IPS-15b (cell line): Measurements from ENCODE around the gene IGFALS.

Source experiments
- H3K27me3 ChIP-seq: one replicate; pipeline ENCODE4 v1.6.1; 2013; ENCODE audit warnings: low read length; ENCODE audit not compliant: control insufficient read depth, insufficient read depth
- H3K36me3 ChIP-seq: one replicate; pipeline ENCODE4 v1.6.1; 2013; ENCODE audit warnings: low read length; ENCODE audit not compliant: control insufficient read depth, insufficient read depth
- H3K4me1 ChIP-seq: one replicate; pipeline ENCODE4 v1.6.1; 2013; ENCODE audit warnings: mild to moderate bottlenecking, low read length; ENCODE audit not compliant: control insufficient read depth, insufficient read depth
- H3K4me3 ChIP-seq: one replicate; pipeline ENCODE4 v1.5.1; 2013; ENCODE audit warnings: low read depth, low read length
- H3K9ac ChIP-seq: one replicate; pipeline ENCODE4 v1.6.1; 2013; ENCODE audit warnings: low read depth, mild to moderate bottlenecking, low read length
- H3K9me3 ChIP-seq: one replicate; pipeline ENCODE4 v1.6.1; 2013; ENCODE audit warnings: mild to moderate bottlenecking, low read length; ENCODE audit not compliant: control insufficient read depth, insufficient read depth

The IGFALS gene

GRCh38 chr16:1786242-1787055 lies 7.1 kb downstream of the IGFALS start:
- Histone ChIP-seq H3K9me3 (no peaks in the 10 kb centered on the region), H3K4me1 (no peaks in the 10 kb centered on the region), H3K36me3 (peaks cover 44% of the 10 kb centered on the region), H3K9ac (no peak overlapping the region), H3K27me3 (no peaks in the 10 kb centered on the region), H3K4me3 (no peak overlapping the region)

- Histone ChIP-seq H3K9me3 (no peaks in the 10 kb centered on the region), H3K4me1 (no peaks in the 10 kb centered on the region), H3K9ac (no peak overlapping the region), H3K36me3 (peaks cover 38% of the 10 kb centered on the region), H3K27me3 (no peaks in the 10 kb centered on the region), H3K4me3 (no peak overlapping the region)
Measured at GRCh38 chr16:1785846-1786170, 7.7 kb downstream of the IGFALS start.

GRCh38 chr16:1784977-1785845 lies 8.3 kb downstream of the IGFALS start:
- Histone ChIP-seq H3K4me3 (no peak overlapping the region), H3K4me1 (no peaks in the 10 kb centered on the region), H3K36me3 (peaks cover 39% of the 10 kb centered on the region), H3K27me3 (no peaks in the 10 kb centered on the region), H3K9ac (no peak overlapping the region), H3K9me3 (no peaks in the 10 kb centered on the region)

- peak within 1 kb of the TSS; percentile 90 for H3K4me3 ChIP-seq
Measured at GRCh38 chr16:1782408-1783264, 10.9 kb downstream of the IGFALS start, which contains the start of the genes NUBP2 and SPSB3. Gene NUBP2, plus strand, starts transcription at chr16:1782960. Its CDS starts 61 bp downstream, at chr16:1783021. Gene SPSB3, minus strand, starts transcription at chr16:1782571. Its CDS starts 1,088 bp downstream, at chr16:1781483.

GRCh38 chr16:1781758-1782407 lies 11.6 kb downstream of the IGFALS start:
- H3K9ac ChIP-seq, result peak overlapping the region; percentile 54
- no peaks in the 10 kb centered on the region for H3K4me1 ChIP-seq

More at GRCh38 chr16:1782408-1783264, 10.9 kb downstream of the IGFALS start, which contains the start of the genes NUBP2 and SPSB3:
- Histone ChIP-seq H3K27me3 (no peaks in the 10 kb centered on the region), H3K36me3 (peaks cover 31% of the 10 kb centered on the region), H3K4me1 (no peaks in the 10 kb centered on the region), H3K9ac (peak within 1 kb of the TSS; percentile 70), H3K9me3 (no peaks in the 10 kb centered on the region)

GRCh38 chr16:1781254-1781653 lies 12.3 kb downstream of the IGFALS start:
- peaks cover 30% of the 10 kb centered on the region for H3K36me3 ChIP-seq
- H3K9ac ChIP-seq, result peak overlapping the region; percentile 54
- no peaks in the 10 kb centered on the region for H3K9me3 ChIP-seq
- no peaks in the 10 kb centered on the region for H3K27me3 ChIP-seq
- H3K4me1 ChIP-seq, result no peaks in the 10 kb centered on the region
- H3K4me3 ChIP-seq, result peak overlapping the region; percentile 73

More at GRCh38 chr16:1781758-1782407, 11.6 kb downstream of the IGFALS start:
- peak overlapping the region; percentile 73 for H3K4me3 ChIP-seq
- peaks cover 31% of the 10 kb centered on the region for H3K36me3 ChIP-seq
- no peaks in the 10 kb centered on the region for H3K9me3 ChIP-seq
- H3K27me3 ChIP-seq, result no peaks in the 10 kb centered on the region

- H3K4me3 ChIP-seq, result no peak overlapping the region
- no peaks in the 10 kb centered on the region for H3K4me1 ChIP-seq
- H3K9ac ChIP-seq, result no peak overlapping the region
- no peaks in the 10 kb centered on the region for H3K9me3 ChIP-seq
- no peaks in the 10 kb centered on the region for H3K27me3 ChIP-seq
- peaks cover 35% of the 10 kb centered on the region for H3K36me3 ChIP-seq
Measured at GRCh38 chr16:1780677-1781072, 12.8 kb downstream of the IGFALS start.

GRCh38 chr16:1779741-1780676 lies 13.5 kb downstream of the IGFALS start:
- Histone ChIP-seq H3K36me3 (peaks cover 38% of the 10 kb centered on the region), H3K4me1 (no peaks in the 10 kb centered on the region), H3K9me3 (no peaks in the 10 kb centered on the region), H3K27me3 (no peaks in the 10 kb centered on the region), H3K4me3 (no peak overlapping the region), H3K9ac (no peak overlapping the region)

GRCh38 chr16:1779234-1779701 lies 14.2 kb downstream of the IGFALS start:
- Histone ChIP-seq H3K9ac (no peak overlapping the region), H3K27me3 (no peaks in the 10 kb centered on the region), H3K4me3 (no peak overlapping the region), H3K9me3 (no peaks in the 10 kb centered on the region), H3K4me1 (no peaks in the 10 kb centered on the region), H3K36me3 (peaks cover 39% of the 10 kb centered on the region)
